NCI-H510A (cell line): Measurements from ENCODE around the gene ARL11.

ENCODE experiments used
- DNase-seq: peaks from one replicate; lab custom pipeline; 2025; lab: John Stamatoyannopoulos, UW

Gene ARL11

DNA sequence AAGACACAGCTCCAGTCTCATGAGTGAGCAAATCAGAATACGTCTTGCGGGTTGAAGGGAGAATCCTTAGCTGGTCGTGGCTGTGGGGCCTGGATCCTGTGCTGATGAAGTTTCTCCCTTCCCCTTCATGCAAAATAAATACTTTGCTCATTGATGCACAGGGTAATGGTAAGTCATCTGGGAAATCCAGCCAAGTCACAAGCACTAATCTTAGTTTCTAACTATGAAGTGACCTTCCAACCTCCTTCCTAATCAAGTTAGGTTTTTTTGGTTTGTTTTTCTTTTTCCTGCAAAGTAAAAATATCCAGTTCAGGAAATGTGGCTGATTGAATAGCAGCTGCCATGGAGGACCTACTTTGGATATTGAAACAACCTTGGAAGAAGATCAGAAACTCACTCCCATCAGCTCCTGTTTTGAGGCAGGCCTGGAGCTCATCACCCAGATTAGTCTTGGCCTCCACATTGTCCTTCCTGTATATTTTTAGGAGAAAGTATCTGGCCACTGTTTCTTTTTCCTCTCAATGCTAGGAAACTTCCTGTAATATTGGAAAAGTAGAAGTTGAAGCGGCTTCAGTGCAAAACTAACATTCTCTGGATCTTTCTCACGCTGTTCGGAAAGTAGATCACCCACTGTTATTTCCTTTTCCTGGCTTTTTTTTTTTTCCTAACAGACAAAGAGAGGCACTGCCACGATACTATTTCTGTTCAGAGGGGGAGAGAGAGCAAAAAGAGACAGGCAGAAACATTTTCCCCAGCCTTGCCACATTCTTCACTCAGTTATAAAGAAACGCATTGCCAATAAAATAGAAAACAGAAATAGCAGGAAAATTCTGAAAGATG lies 12.3 kb upstream of the ARL11 start:
- no peak for DNase-seq

GRCh38 chr13:49616676-49617065 lies 11.6 kb upstream of the ARL11 start:
- DNase-seq, result no peak

DNA sequence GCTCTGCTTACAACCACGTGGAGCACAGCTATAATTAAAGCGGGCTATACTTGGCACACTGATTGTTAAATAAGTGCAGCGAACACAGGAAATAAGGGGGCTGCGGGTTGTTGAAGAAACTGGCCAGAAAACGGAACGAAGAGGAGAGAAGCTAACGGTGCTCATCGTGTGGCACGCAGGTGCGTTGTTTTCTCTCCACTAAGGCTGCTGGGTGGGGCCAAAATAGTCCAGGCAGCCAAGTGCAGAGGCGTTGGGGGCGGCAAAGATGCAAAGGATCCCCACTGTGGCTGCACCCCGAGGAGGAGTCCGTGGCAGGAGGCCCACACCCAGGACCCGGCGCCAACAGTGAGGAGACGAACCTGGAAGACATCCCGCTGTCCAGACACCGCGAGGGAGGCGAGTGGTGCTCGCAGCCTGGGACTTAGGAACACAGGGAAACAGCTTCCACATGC lies 8.1 kb upstream of the ARL11 start:
- no peak for DNase-seq

DNA sequence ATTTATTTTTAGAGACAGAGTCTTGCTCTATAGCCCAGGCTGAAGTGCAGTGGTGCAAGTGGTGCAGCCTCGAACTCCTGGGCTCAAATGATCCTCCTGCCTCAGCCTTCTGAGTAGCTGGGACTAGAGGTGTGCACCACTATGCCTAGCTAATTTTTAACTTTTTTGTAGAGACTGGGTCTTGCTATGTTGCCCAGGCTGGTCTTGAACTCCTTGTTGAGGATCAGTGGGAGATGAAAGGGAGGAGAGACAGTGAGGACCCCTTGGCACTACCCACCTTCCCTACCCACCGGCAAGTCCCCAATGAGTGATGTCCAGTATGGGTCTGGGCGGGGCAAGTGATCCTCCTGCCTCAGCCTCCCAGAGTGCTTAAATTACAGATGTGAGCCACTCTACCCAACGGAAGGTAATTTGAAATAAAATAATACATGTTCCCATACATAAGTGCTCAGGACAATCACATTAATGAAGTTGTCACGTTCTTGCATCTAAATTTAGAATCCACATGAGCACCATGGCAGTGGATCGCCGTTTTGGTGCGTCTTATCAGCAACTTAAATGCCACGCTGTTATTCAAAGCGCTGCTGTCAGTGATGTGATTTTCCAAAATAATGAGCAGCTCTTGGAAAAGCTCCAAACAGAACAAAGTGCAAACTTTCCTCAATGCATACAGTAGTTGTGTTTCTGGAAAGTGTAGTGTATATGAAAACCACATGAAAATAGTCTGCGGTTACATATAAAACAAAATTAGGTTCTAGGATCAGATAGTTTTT lies 5.9 kb upstream of the ARL11 start:
- DNase-seq, result no peak

- no peak for DNase-seq
Observed at GRCh38 chr13:49624229-49624628, 4.1 kb upstream of the ARL11 start.

DNA sequence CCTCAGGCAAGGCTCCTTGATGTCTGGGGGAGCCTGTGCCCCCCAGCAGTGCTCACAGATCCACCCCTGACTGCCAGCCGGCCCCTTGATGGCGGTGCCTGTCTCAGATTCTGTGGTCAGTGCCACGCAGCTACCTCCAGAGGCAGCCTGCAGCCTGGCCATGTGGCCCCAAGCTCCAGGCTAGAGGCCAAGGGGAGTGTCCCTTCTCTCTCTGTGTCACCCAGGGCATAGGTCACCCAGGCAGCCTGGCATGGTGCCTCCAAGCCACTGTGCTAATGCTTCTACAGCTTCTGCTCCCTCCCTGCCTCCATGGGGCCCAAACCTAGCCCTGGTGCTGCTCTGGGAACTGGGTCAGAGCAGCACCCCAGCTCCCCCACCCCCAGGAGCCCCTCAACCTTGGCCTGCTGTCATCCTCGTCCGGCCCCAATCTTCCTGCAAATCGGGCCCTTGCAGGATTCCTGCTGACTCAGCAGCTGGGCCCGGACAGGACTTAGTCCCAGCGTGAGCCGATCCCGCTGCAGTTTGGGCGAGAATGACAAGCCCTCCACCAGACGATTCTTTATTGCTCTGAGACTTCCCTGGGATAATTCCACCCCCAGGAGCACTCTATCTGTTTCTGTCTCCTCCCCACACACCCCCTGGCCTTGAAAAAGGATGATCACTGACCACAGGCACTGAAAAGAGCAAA lies 2.8 kb upstream of the ARL11 start:
- DNase-seq, result no peak

DNA sequence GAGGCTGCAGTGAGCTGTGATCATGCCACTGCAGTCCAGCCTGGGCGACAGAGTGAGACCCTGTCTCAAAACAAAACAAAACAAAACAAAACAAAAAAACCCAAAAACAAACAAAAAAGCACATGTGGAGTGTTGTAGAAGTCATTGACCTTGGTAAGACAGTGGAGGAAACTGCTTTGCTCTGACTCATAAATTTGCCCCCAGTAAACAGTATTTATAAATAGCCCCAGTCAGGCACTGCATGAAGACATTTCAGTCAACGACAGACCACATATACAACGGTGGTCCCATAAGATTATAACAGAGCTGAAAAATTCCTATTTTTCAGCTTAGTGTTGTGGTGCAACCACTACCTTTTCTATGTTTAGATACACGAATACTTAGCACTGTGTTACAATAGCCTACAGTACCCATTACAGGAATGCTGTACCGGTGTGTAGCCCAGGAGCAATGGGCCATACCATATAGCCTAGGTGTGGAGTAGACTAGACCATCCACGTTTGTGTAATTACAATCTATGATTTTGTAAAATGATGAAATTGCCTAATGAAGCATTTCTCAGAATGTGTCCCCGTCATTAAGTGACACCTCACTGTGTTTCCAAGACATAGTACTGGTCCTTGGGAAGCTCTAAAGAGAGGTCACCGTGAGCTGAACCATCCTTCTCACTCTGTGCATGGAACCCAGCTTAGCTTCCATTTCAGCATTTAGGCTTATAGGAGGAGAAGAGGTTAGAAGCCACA lies 1.1 kb downstream of the ARL11 start:
- no peak for DNase-seq

GRCh38 chr13:49629947-49630346 lies 1.6 kb downstream of the ARL11 start:
- DNase-seq, result no peak

- no peak for DNase-seq
Observed at GRCh38 chr13:49630580-49630979, 2.3 kb downstream of the ARL11 start.

DNA sequence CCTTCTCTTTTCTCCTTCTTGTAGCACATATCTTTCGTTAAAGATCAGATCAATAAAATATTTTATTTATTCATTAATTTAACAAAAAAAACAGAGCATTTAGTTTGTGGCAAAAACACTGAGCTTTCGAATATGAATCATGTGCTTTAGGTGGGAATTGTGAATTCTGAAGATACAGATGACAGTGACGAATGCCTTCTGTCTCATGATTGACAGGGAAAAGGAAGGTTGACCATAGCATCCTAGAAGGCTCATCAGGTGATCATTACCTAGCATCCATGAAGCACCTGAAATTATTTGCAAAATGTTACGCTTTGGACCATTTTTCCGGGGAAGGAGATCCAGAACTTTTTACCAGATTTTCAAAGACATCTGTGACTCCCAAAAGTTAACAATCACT lies 3.8 kb downstream of the ARL11 start:
- DNase-seq, result no peak

- no peak for DNase-seq
Observed at GRCh38 chr13:49633710-49634109, 5.4 kb downstream of the ARL11 start.

DNA sequence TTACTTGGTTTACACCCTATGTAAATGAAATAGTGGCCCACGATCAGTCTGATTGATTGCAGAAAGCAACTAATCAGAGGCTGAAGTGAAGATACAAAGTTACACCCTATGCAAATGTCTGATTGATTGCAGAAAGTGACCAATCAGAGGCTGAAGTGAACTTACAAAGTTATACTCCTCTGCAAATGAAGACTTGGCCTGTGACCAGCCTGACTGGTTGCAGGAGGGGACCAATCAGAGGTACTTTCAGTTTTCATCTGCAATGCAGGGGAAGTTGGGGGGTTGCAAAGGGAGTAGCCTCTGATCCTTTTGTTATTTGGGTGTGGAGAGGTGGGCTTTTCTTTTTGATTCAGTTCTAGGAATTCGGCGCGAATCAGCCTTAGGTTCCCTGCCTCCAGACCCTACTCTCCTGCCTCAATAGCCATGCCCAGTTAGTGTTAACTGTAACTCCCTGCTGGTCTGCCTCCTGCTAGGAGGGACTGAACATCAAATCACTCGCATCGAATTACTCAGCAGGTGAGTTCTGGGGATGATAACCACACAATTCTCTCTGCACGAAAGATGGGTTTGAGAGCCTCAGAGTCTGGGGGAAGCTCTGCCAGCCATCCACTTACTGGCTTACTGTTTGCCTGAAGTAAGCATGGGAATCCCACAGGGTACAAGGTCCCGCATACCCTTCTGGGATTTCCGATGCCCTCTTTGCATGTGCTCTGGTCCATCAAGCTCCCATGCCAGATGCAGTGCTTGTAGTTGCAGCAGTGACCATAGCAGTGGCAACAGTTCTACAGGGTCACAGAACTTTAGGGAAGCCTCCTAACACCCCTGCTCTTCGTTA lies 7.5 kb downstream of the ARL11 start:
- no peak for DNase-seq

GRCh38 chr13:49636705-49637104 lies 8.4 kb downstream of the ARL11 start:
- DNase-seq, result no peak

DNA sequence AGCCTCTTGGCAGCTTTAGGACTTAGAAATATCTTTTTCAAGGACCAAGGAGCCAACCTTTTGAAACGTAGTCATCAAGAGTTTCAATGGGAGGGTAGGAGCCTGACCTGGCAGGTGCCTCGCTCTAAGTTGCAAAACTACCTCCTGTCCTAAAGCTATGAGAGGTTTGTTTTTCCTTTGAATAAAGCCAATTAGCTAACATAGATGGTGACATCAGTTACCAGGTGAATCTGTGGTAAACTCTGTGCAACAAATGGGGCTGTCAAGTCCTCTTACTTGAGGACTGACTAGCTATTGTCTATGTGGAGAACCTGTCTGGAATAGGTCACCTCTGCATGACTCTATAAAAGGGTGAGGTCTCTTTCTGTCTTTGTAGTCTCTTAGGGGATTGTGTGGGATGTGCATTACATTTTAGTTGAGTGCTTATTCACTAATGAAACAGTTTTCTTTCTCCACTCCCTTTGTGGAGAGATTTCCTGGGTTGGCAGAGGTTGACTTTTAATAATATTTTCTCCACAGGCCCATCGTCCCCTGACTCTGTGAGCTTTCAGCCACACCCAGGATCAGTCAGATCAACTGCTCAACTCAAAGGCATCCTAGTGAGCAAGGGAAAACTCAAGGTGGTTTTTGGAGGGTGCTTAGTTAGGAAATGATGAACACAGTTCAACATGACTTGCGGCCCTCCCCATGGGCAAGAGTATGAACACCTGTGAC lies 9.9 kb downstream of the ARL11 start:
- DNase-seq, result peak; percentile 39

- DNase-seq, result no peak
Observed at GRCh38 chr13:49638744-49639072, 10.4 kb downstream of the ARL11 start.

- DNase-seq, result no peak
Observed at GRCh38 chr13:49641801-49642291, 13.5 kb downstream of the ARL11 start.

DNA sequence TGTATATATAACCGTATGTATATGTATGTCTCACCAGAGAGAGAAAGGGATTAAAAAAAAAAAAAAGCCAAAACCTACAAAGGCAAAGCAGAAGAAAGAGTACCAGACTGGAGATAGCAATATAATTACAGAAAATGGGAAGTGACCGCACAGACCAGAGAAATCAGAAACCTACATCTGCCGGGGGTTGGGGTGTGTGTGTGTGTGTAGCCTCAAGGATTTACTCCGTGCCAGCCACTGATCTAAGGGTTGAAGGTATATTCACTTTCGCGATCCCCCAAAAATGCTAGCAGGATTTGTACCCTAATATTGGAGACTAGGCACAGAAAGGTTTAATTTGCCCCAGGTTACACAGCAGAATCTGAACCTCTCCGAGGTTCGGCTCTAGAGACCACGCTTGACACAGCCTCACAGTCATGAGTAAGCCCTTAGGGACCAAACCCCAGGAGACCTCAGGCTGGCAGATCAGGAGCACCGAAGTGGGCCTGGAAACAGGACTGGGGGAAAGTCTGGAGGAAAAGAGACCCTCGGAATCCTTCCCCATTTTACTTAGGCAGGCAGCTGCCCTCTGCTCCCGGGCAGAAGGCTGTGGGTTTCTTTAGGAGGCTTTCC lies 14.8 kb downstream of the ARL11 start:
- DNase-seq, result no peak

- DNase-seq, result no peak
Observed at GRCh38 chr13:49645451-49645850, 17.1 kb downstream of the ARL11 start.

DNA sequence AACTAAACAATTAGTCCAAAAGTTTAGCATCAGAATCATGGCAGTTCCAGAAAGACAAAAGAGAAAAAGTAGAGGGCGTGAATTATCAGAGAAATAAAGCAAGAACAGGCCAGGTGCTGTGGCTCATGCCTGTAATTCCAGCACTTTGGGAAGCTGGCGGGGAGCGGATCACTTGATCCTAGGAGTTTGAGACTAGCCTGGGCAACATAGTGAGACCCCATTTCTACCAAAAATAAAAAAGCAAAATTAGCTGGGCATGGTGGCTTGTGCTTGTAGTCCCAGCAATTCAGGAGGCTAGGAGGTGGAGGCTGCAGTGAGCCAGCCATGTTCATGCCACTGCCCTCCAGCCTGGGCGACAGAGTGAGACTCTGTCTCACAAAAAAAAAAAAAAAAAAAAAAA lies 18.4 kb downstream of the ARL11 start:
- no peak for DNase-seq
